Suppressor macrophage treated with lipopolysaccharide for 1 hour (primary cell): ENCODE measurements around the gene PMF1.
"Not testable (repeated sequence)": the region's sequence is repeated elsewhere in the genome, so short reads cannot be mapped to it uniquely, and the experiment has no call there.

Experiments used
- DNase-seq, 3 donors: peaks; one replicate each; pipeline ENCODE4 v3.0.0-alpha.2; 2020 to 2022

PMF1 gene

GRCh38 chr1:156212833-156213643 is at the start of gene PMF1:
Gene PMF1 (plus strand): TSS chr1:156213007. CDS start chr1:156213016, 9 bp downstream.
- peak; percentile 96 to 98 (median 98) for DNase-seq

- DNase-seq: no peak
Observed at GRCh38 chr1:156163712-156164111, 49.1 kb upstream of the PMF1 start.

GRCh38 chr1:156164125-156164831 is 48.5 kb upstream of the PMF1 start:
- DNase-seq: no peak

GRCh38 chr1:156165083-156165482 is 47.7 kb upstream of the PMF1 start:
- DNase-seq: peak; percentile 91 to 97 (median 95)

GRCh38 chr1:156167536-156167935 is 45.3 kb upstream of the PMF1 start:
- peak in 1 of 3 donors; percentile 33 for DNase-seq

- DNase-seq: no peak
Observed at GRCh38 chr1:156172696-156173470, 39.9 kb upstream of the PMF1 start.

GRCh38 chr1:156176610-156177210 is 36.1 kb upstream of the PMF1 start:
- DNase-seq: no peak

- DNase-seq: no peak
Observed at GRCh38 chr1:156177919-156178654, 34.7 kb upstream of the PMF1 start.

- no peak for DNase-seq
Observed at GRCh38 chr1:156180471-156180870, 32.3 kb upstream of the PMF1 start.

- not testable (repeated sequence) for DNase-seq
Observed at GRCh38 chr1:156181391-156181924, 31.3 kb upstream of the PMF1 start.

GRCh38 chr1:156182010-156182779 is 30.6 kb upstream of the PMF1 start:
- not testable (repeated sequence) for DNase-seq

- DNase-seq: peak in 1 of 3 donors; percentile 27
Observed at GRCh38 chr1:156186347-156187177, 26.2 kb upstream of the PMF1 start.

- not testable (repeated sequence) for DNase-seq
Observed at GRCh38 chr1:156190265-156190664, 22.5 kb upstream of the PMF1 start.

GRCh38 chr1:156191292-156191964 is 21.4 kb upstream of the PMF1 start:
- no peak for DNase-seq

- no peak for DNase-seq
Observed at GRCh38 chr1:156193208-156193487, 19.7 kb upstream of the PMF1 start.

- DNase-seq: peak; percentile 98 to 100 (median 99)
Observed at GRCh38 chr1:156193488-156194299, 19.1 kb upstream of the PMF1 start, which contains the start of gene SLC25A44. Gene SLC25A44 (plus strand): TSS chr1:156194104. CDS start chr1:156199848, 5,744 bp downstream.

GRCh38 chr1:156194300-156194652 is 18.5 kb upstream of the PMF1 start:
- peak in 1 of 3 donors; percentile 21 for DNase-seq

GRCh38 chr1:156195853-156196252 is 17.0 kb upstream of the PMF1 start:
- no peak for DNase-seq

- no peak for DNase-seq
Observed at GRCh38 chr1:156196445-156196844, 16.4 kb upstream of the PMF1 start.
